Activated effector memory CD4-positive, alpha-beta T cell treated with anti-CD3 and anti-CD28 coated beads, Interleukin-2, amount 50 U/mL, for 16 hours (primary cell): ENCODE results near the gene KCTD1.

Source experiments
- DNase-seq: peaks from one replicate; pipeline ENCODE4 v3.0.0-alpha.2; 2020

KCTD1 gene

DNA sequence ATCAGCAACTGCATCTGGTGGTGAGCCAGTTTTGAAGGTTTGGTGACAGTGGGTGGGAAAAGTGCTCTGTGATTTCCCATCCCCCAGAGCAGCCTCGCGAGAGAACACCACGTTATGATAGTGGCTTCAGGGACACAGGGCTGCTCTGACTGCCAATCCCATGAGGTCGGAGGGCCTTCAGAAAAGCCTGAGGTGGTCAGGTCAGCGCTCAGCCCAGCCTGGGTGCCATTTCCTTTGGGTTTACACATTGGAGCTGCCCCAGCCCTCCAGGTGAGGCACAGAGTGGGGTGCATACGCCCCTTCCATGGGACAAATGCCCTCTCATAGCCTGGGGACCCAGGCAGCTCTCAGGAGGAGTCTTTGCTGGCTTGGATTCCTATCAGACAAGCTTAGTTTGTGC is 126.8 kb downstream of the KCTD1 start:
- no peak for DNase-seq

- no peak for DNase-seq
Observed at GRCh38 chr18:26419746-26420145, 128.6 kb downstream of the KCTD1 start.

DNA sequence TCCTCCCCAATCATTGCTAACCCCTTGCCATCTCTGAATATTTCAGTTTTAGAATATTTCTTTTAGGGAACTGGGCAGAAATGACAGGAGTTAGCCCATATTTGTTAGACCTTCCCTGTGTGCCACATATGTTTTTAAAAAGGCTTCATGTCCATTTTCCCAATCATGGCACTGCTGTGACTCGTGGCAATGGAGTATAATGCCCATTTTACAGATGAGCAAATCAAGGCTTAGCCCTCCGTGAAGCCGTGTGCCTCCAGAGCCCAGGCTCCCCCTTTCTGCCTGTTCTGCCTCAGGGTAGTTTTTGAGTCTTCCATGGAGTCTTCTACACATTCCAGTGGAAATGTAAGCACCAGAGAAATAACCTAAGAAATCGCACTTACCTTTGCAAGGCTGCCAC is 130.1 kb downstream of the KCTD1 start:
- DNase-seq = no peak

DNA sequence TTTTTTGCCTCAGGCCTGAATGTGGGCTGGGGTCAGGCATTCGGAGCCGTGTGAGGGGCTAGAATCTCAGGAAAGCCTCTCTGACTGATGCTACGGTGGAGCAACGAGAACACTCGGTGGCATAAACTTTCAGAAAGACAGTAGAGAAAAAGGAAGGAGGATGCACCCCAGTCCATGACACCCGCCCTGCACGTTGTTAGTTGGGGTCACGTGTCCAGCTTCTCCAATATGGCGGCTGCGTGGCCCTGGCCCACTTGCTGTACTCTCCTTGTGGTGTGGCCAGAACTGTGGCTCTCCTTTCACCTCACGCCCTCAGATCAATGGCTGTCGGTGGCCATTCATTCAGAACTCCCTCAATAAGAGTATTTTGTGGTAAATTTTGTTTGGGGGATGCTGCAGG is 131.2 kb downstream of the KCTD1 start:
- no peak for DNase-seq

- no peak for DNase-seq
Observed at GRCh38 chr18:26416652-26417150, 131.7 kb downstream of the KCTD1 start.

GRCh38 chr18:26415631-26416030 is 132.7 kb downstream of the KCTD1 start:
- DNase-seq = no peak

DNA sequence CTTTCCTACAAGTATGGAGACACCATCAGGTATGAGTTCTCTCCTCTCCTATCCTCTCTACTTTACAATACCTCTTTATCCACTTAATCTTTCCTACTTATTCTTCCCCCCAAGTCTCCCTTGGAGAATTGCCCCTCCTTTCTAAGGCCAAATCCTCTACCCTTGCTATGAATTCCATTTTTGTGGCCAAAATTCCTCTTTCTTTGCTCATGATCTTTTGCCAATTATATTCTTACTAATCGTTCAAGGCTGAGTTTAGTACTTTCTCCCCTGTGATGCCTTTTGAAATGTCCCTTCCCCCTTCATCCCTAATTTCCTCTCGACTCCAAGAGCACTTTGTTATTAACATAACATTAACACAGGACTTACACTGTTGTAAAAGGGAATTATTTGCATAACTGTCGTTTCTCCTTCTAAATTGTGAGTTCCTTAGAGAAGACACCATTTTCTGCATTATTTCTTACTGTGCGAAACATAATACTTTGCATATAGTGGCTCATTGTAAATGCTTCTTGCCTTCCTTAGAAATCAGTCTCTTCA is 133.4 kb downstream of the KCTD1 start:
- DNase-seq = no peak

- DNase-seq = no peak
Observed at GRCh38 chr18:26409091-26409490, 139.3 kb downstream of the KCTD1 start.

DNA sequence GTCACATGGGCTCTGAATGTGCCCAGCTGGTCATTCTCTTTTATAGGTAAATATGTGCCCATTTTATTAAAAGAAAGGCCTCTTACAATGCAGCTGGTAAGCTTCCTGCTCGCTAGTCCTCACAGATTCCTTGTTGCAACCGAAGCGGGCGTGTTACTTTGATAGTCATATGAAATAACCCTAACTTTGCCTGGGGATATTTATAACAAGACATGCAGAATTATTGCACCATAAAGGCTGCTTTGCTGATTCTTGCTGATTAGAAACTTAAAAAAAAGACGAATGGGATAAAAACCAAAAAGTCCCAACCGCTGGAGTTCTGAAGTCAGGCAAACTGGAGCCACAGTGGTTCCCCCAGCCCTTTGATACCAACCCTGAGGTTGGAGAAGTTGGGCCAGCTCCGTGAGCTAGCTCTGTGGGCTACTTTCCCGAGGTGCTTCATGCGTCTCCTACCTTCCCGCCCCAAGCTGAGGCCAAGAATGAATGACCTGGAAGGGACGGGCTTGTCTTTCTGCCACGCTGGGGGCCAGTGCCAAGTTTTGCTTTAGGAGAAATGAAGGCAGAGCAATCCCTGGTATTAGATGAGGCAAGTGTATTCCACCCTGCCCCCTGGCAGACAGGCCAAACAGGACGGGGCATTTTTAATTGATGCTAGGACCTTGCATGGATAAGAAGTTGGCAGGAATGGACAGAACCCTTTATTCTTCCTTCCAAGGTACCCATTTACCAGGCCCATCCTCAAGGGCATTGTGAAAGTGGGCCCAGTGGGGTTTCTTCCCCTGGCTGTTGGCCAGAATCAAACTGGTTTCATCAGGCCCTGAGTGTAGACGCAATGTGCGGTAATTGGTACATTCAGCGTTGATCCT is 140.4 kb downstream of the KCTD1 start:
- DNase-seq = no peak

GRCh38 chr18:26406854-26407517 is 141.4 kb downstream of the KCTD1 start:
- DNase-seq = no peak

GRCh38 chr18:26406324-26406723 is 142.0 kb downstream of the KCTD1 start:
- no peak for DNase-seq

- no peak for DNase-seq
Observed at GRCh38 chr18:26405190-26405801, 143.1 kb downstream of the KCTD1 start.
